HCT116 (cell line): ENCODE data around the gene BOC. TPM values are rescaled to one million over a fixed set of nuclear protein-coding genes. Genes with fewer than 3 reads are reported as not detected.

Experiments
- ATAC-seq: fragments of 200-7000 bp; cut with Tn5 transposase; 2 replicates; pipeline ENCODE4 v1.9.1; 2020; ENCODE audit warnings: mild to moderate bottlenecking, moderate library complexity
- BruUV-seq: library from RNA; stranded (reverse); fragments of 400-500 nt; replicated peaks from 2 replicates; lab custom pipeline; 2021; lab: Mats Ljungman, UMichigan
- CTCF ChIA-PET: fragments of 300-600 bp; sonication (Branson Sonifier 250); formaldehyde crosslinking; loops from one replicate; lab custom pipeline; 2021; ENCODE audit warnings: antibody characterized with exemption; lab: Charles Lee
- POLR2A ChIA-PET: fragments of 300-600, 350-600 bp; sonication (Branson Sonifier 250); formaldehyde crosslinking; loops from one replicate; lab custom pipeline; 2021; ENCODE audit warnings: antibody characterized with exemption; lab: Charles Lee
- RAD21 ChIA-PET, 2 experiments: fragments of 300-600 bp; sonication (Branson Sonifier 250); formaldehyde crosslinking; loops; one replicate each; lab custom pipeline; 2023; ENCODE audit warnings: low total read pairs in 2 of 2; ENCODE audit not compliant: uncharacterized antibody in 2 of 2, unreplicated experiment in 2 of 2, low non-redundant PET in 1 of 2; lab: Charles Lee
- DNase-seq: peaks from one replicate; pipeline ENCODE4 v3.0.0-alpha.2; 2010; ENCODE audit warnings: low read depth, low spot score
- H2AFZ ChIP-seq: fragments of 200-600 bp; shearing (Covaris generic), sonication (generic); 2 replicates; pipeline ENCODE4 v1.6.1; 2017; ENCODE audit warnings: low read depth, mixed run types, mixed read lengths, antibody characterized with exemption, low read length; ENCODE audit not compliant: poor library complexity, severe bottlenecking
- H3K27ac ChIP-seq: 2 replicates; pipeline ENCODE4 v1.5.1; 2012; ENCODE audit warnings: low read depth, low read length
- H3K27me3 ChIP-seq: fragments of 200-600 bp; sonication (generic); 2 replicates; pipeline ENCODE4 v1.6.1; 2016; ENCODE audit warnings: mixed run types, low read length, mixed read lengths; ENCODE audit not compliant: insufficient read depth
- H3K36me3 ChIP-seq, 2 experiments: fragments of 200-500 bp in 1 of 2; fragments of 200-600 bp in 1 of 2; sonication (Bioruptor generic) in 1 of 2; sonication (generic) in 1 of 2; 2 replicates each; pipeline versions ENCODE4 v1.5.1 to v1.6.1; 2014 to 2016; ENCODE audit warnings: low read length in 2 of 2, inconsistent platforms in 1 of 2, mixed read lengths in 1 of 2, mixed run types in 1 of 2; ENCODE audit not compliant: insufficient read depth in 2 of 2, control insufficient read depth in 1 of 2
- H3K4me1 ChIP-seq, 2 experiments: fragments of 200-600 bp in 1 of 2; sonication (generic) in 1 of 2; 2 replicates each; pipeline versions ENCODE4 v1.5.1 to v1.6.1; 2012 to 2017; ENCODE audit warnings: low read length in 2 of 2, inconsistent platforms in 1 of 2, mild to moderate bottlenecking in 1 of 2, mixed read lengths in 1 of 2, mixed run types in 1 of 2, moderate library complexity in 1 of 2; ENCODE audit not compliant: insufficient read depth in 2 of 2, control insufficient read depth in 1 of 2
- H3K4me2 ChIP-seq: fragments of 200-600 bp; sonication (generic); 2 replicates; pipeline ENCODE4 v1.6.1; 2017; ENCODE audit warnings: mixed run types, low read length, mixed read lengths
- H3K4me3 ChIP-seq, 2 experiments: fragments of 200-600 bp in 1 of 2; sonication (generic) in 1 of 2; replicated peaks in 1 of 2; 2 replicates each; pipeline ENCODE4 v1.5.1; 2011 to 2016; ENCODE audit warnings: low read length in 2 of 2, control low read depth in 1 of 2, low read depth in 1 of 2, mild to moderate bottlenecking in 1 of 2, mixed read lengths in 1 of 2, mixed run types in 1 of 2
- H3K79me2 ChIP-seq: fragments of 200-600 bp; sonication (generic); 2 replicates; pipeline ENCODE4 v1.6.1; 2017; ENCODE audit warnings: mild to moderate bottlenecking, mixed run types, low read length, moderate library complexity, mixed read lengths; ENCODE audit not compliant: insufficient read depth
- H3K9ac ChIP-seq: fragments of 200-600 bp; sonication (generic); 2 replicates; pipeline ENCODE4 v1.6.1; 2016; ENCODE audit warnings: low read length, mixed read lengths
- H3K9me2 ChIP-seq: fragments of 200-600 bp; sonication (generic), shearing (Covaris generic); 2 replicates; pipeline ENCODE4 v1.6.1; 2017; ENCODE audit warnings: mixed run types, mild to moderate bottlenecking, moderate library complexity; ENCODE audit not compliant: insufficient read depth
- H3K9me3 ChIP-seq, 2 experiments: fragments of 200-500 bp in 1 of 2; fragments of 200-600 bp in 1 of 2; sonication (Bioruptor generic) in 1 of 2; sonication (generic) in 1 of 2; 2 replicates each; pipeline ENCODE4 v1.6.1; 2014 to 2017; ENCODE audit warnings: low read length in 2 of 2, mixed read lengths in 2 of 2, inconsistent platforms in 1 of 2, low read depth in 1 of 2, mild to moderate bottlenecking in 1 of 2, mixed run types in 1 of 2, moderate library complexity in 1 of 2; ENCODE audit not compliant: control insufficient read depth in 1 of 2, insufficient read depth in 1 of 2
- H4K20me1 ChIP-seq: fragments of 200-600 bp; sonication (generic), shearing (Covaris generic); 2 replicates; pipeline ENCODE4 v1.6.1; 2017; ENCODE audit warnings: mixed run types, mild to moderate bottlenecking, moderate library complexity; ENCODE audit not compliant: insufficient read depth
- ATF3 ChIP-seq: IDR thresholded peaks from 2 replicates; pipeline ENCODE4 v1.6.1; 2012
- CBX3 ChIP-seq: IDR thresholded peaks from 2 replicates; pipeline ENCODE4 v1.6.1; 2012; ENCODE audit warnings: low read depth
- CEBPB ChIP-seq: IDR thresholded peaks from 2 replicates; pipeline ENCODE4 v1.6.1; 2012; ENCODE audit warnings: low read depth
- EGR1 ChIP-seq: IDR thresholded peaks from 2 replicates; pipeline ENCODE4 v1.6.1; 2012; ENCODE audit warnings: low read depth
- ELF1 ChIP-seq: IDR thresholded peaks from 2 replicates; pipeline ENCODE4 v1.6.1; 2012; ENCODE audit warnings: low read depth, borderline replicate concordance
- EZH2phosphoT487 ChIP-seq: fragments of 200-600 bp; IDR thresholded peaks from 2 replicates; pipeline ENCODE4 v1.6.1; 2018; ENCODE audit warnings: antibody characterized with exemption, borderline replicate concordance
- JUND ChIP-seq: IDR thresholded peaks from 2 replicates; pipeline ENCODE4 v1.6.1; 2012
- POLR2A ChIP-seq: IDR thresholded peaks from 2 replicates; pipeline ENCODE4 v1.7.0; 2011; ENCODE audit warnings: borderline replicate concordance; ENCODE audit not compliant: insufficient read depth, insufficient read length; ENCODE audit errors: extremely low read depth
- POLR2AphosphoS5 ChIP-seq: IDR thresholded peaks from 2 replicates; pipeline ENCODE4 v1.6.1; 2011; ENCODE audit warnings: mild to moderate bottlenecking, low read depth, low read length, moderate library complexity
- RAD21 ChIP-seq: IDR thresholded peaks from 2 replicates; pipeline ENCODE4 v1.6.1; 2012; ENCODE audit warnings: low read depth, mild to moderate bottlenecking
- SIN3A ChIP-seq: IDR thresholded peaks from 2 replicates; pipeline ENCODE4 v1.6.1; 2012; ENCODE audit warnings: low read depth
- SP1 ChIP-seq: IDR thresholded peaks from 2 replicates; pipeline ENCODE4 v1.6.1; 2012; ENCODE audit warnings: low read depth
- TCF7L2 ChIP-seq: IDR thresholded peaks from 2 replicates; pipeline ENCODE4 v1.7.0; 2011; ENCODE audit warnings: borderline replicate concordance, inconsistent platforms; ENCODE audit not compliant: insufficient read depth, insufficient read length; ENCODE audit errors: extremely low read depth
- ZFX ChIP-seq: fragments of 450-650 bp; IDR thresholded peaks from 2 replicates; pipeline ENCODE4 v1.6.1; 2017
- ZNF274 ChIP-seq: fragments of 200-500 bp; sonication (Bioruptor generic); IDR thresholded peaks from 2 replicates; pipeline ENCODE4 v1.6.1; 2014; ENCODE audit warnings: mild to moderate bottlenecking, low read depth, low read length, inconsistent platforms
- intact Hi-C: fragments of 100-400 bp; cut with micrococcal nuclease; formaldehyde crosslinking; loops from 2 replicates; pipeline ENCODE4 v1.10.0; 2022
- total RNA-seq: library from RNA; stranded (reverse); gene quantifications from one replicate; pipeline ENCODE4 v1.2.1, GENCODE V29; 2021; ENCODE audit not compliant: unreplicated experiment
- TF ChIP-seq, protein P1 (sequence below), 3 experiments: fragments of 200-600 bp in 1 of 3; sonication (generic) in 1 of 3; IDR thresholded peaks in 2 of 3; conservative IDR thresholded peaks in 1 of 3; 2 replicates each; pipeline ENCODE4 v1.5.1; 2012 to 2017; ENCODE audit warnings: low read depth in 2 of 3, low read length in 2 of 3, antibody characterized with exemption in 1 of 3, borderline replicate concordance in 1 of 3, control low read depth in 1 of 3, mild to moderate bottlenecking in 1 of 3, mixed read lengths in 1 of 3, mixed run types in 1 of 3, moderate library complexity in 1 of 3; ENCODE audit not compliant: insufficient read depth in 1 of 3
- TF ChIP-seq, protein P2 (sequence below): IDR thresholded peaks from 2 replicates; pipeline ENCODE4 v1.6.1; 2012
- TF ChIP-seq, protein P3 (sequence below): IDR thresholded peaks from 2 replicates; pipeline ENCODE4 v1.6.1; 2011; ENCODE audit warnings: mild to moderate bottlenecking, low read length, moderate library complexity; ENCODE audit not compliant: insufficient replicate concordance; ENCODE audit errors: extremely low read depth

The BOC gene
- total RNA-seq, 1 experiment from 2014 or later, result 3.3 TPM

GRCh38 chr3:113183748-113184661 lies 27.4 kb upstream of the BOC start (continued):
- TF ChIP-seq TCF7L2 (no peak), POLR2AphosphoS5 (no peak)

- H3K4me2 ChIP-seq, result no peak overlapping the region
- TF ChIP-seq JUND (no peak), CEBPB (no peak), ZNF274 (no peak), POLR2A (no peak), CBX3 (no peak), SIN3A (no peak), ELF1 (no peak), EGR1 (no peak), SP1 (no peak), RAD21 (no peak), ATF3 (no peak), EZH2phosphoT487 (no peak), ZFX (no peak), TCF7L2 (no peak)
- TF ChIP-seq, protein P1, sequence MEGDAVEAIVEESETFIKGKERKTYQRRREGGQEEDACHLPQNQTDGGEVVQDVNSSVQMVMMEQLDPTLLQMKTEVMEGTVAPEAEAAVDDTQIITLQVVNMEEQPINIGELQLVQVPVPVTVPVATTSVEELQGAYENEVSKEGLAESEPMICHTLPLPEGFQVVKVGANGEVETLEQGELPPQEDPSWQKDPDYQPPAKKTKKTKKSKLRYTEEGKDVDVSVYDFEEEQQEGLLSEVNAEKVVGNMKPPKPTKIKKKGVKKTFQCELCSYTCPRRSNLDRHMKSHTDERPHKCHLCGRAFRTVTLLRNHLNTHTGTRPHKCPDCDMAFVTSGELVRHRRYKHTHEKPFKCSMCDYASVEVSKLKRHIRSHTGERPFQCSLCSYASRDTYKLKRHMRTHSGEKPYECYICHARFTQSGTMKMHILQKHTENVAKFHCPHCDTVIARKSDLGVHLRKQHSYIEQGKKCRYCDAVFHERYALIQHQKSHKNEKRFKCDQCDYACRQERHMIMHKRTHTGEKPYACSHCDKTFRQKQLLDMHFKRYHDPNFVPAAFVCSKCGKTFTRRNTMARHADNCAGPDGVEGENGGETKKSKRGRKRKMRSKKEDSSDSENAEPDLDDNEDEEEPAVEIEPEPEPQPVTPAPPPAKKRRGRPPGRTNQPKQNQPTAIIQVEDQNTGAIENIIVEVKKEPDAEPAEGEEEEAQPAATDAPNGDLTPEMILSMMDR (IDR thresholded peaks at IDR 0.05 in 2 of 3, conservative IDR thresholded peaks at IDR 0.05 in 1 of 3; ENCODE audit: borderline replicate concordance in 1 of 3, insufficient read depth in 1 of 3, low read depth in 2 of 3, low read length in 2 of 3), result no peak
- TF ChIP-seq, protein P2, sequence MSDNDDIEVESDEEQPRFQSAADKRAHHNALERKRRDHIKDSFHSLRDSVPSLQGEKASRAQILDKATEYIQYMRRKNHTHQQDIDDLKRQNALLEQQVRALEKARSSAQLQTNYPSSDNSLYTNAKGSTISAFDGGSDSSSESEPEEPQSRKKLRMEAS, result no peak
- TF ChIP-seq, protein P3, sequence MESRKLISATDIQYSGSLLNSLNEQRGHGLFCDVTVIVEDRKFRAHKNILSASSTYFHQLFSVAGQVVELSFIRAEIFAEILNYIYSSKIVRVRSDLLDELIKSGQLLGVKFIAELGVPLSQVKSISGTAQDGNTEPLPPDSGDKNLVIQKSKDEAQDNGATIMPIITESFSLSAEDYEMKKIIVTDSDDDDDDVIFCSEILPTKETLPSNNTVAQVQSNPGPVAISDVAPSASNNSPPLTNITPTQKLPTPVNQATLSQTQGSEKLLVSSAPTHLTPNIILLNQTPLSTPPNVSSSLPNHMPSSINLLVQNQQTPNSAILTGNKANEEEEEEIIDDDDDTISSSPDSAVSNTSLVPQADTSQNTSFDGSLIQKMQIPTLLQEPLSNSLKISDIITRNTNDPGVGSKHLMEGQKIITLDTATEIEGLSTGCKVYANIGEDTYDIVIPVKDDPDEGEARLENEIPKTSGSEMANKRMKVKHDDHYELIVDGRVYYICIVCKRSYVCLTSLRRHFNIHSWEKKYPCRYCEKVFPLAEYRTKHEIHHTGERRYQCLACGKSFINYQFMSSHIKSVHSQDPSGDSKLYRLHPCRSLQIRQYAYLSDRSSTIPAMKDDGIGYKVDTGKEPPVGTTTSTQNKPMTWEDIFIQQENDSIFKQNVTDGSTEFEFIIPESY, result no peak
- peaks cover 0 to 5% of the 10 kb centered on the region in 2 experiments; a peak in 1 of 4 replicates for H3K9me3 ChIP-seq
- H3K9me2 ChIP-seq, result no peaks in the 10 kb centered on the region
- H2AFZ ChIP-seq, result no peak overlapping the region
- no peak for ATAC-seq
- H3K9ac ChIP-seq, result no peak overlapping the region
- H3K27ac ChIP-seq, result no peak overlapping the region
- no peak overlapping the region for H3K4me3 ChIP-seq
- no peaks in the 10 kb centered on the region for H3K4me1 ChIP-seq
- intact Hi-C loops, result no loop called here
- H3K27me3 ChIP-seq, result no peaks in the 10 kb centered on the region
- ChIA-PET CTCF (no interaction called here), RAD21 (no interaction called here), POLR2A (no interaction called here)
- no TSS peak for BruUV-seq
- no peaks in the 10 kb centered on the region for H3K36me3 ChIP-seq
- H3K79me2 ChIP-seq, result no peaks in the 10 kb centered on the region
- no peaks in the 10 kb centered on the region for H4K20me1 ChIP-seq
- DNase-seq, result no peak
Observed at GRCh38 chr3:113185194-113185835, 26.0 kb upstream of the BOC start.
